GM18520 (cell line): ENCODE measurements around the gene NCAPG2.

ENCODE experiments used
- ATAC-seq: cut with Tn5 transposase; IDR thresholded peaks from one replicate; pipeline ENCODE4 v1.9.1; 2021; ENCODE audit not compliant: unreplicated experiment

NCAPG2 gene

DNA sequence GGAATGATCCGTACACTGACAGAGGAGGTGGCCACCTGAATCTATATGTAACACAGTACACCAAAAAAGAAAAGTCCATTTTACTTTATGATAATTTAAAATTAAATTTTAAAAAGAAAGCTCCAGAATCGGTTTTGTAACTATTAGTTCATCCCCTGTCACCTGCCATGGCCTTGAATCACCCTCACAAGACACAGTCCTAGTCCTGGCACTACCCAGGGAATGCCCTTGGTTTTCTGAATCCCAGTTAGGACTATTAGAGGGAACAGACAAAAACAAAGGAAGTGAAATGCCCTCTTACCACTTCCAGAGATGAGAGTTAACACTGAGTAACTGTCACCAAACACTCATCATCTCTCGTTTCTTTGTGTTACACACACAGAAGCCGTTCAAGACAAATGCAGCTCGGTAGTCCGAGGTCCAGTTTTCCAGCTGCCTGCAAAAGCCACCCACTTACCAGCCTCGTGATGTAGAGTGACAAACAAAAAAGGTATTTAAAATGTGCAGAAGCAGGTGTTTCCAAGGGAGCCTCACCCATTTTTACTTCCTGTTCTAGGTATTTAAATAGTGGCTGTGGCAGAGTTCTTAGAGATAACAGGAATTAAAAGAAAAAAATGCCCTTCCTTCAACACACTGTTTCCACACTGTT is 123.0 kb downstream of the NCAPG2 start:
- no peak for ATAC-seq
